Natural killer cell (primary cell): ENCODE data around the gene ADAMTS18. TPM values are rescaled to one million over a fixed set of nuclear protein-coding genes. Genes with fewer than 3 reads are reported as not detected.

Experiments
- ATAC-seq, 3 donors: fragments of 150-1000 bp in 2 of 3; fragments of 200-7000 bp in 1 of 3; cut with Tn5 transposase; 1 replicate in 1 of 3; 2 replicates in 2 of 3; pipeline ENCODE4 v1.10.0; 2021; ENCODE audit warnings: mild to moderate bottlenecking in 2 of 3, moderate library complexity in 2 of 3
- DNase-seq, 2 donors: peaks; one replicate each; pipeline versions ENCODE4 v3.0.0 to v3.0.0-alpha.2; 2013 to 2021; ENCODE audit warnings: mixed read lengths in 1 of 2
- H3K27ac ChIP-seq: one replicate; pipeline ENCODE4 v1.5.1; 2013; ENCODE audit warnings: mild to moderate bottlenecking, low read length
- H3K27me3 ChIP-seq: one replicate; pipeline ENCODE4 v1.6.1; 2013; ENCODE audit warnings: low read length; ENCODE audit not compliant: control insufficient read depth, insufficient read depth
- H3K36me3 ChIP-seq: one replicate; pipeline ENCODE4 v1.6.1; 2013; ENCODE audit warnings: low read length; ENCODE audit not compliant: control insufficient read depth, insufficient read depth
- H3K4me1 ChIP-seq: one replicate; pipeline ENCODE4 v1.6.1; 2013; ENCODE audit warnings: low read length; ENCODE audit not compliant: control insufficient read depth, insufficient read depth
- H3K4me3 ChIP-seq: one replicate; pipeline ENCODE4 v1.5.1; 2013; ENCODE audit warnings: low read length
- H3K9me3 ChIP-seq: one replicate; pipeline ENCODE4 v1.6.1; 2013; ENCODE audit warnings: low read length; ENCODE audit not compliant: control insufficient read depth, insufficient read depth
- H3K27ac Mint-ChIP-seq, 2 donors: one replicate each; pipeline ENCODE4 v1.8.0; 2022; ENCODE audit warnings: mild to moderate bottlenecking in 2 of 2, mixed read lengths in 2 of 2, moderate library complexity in 1 of 2
- H3K27me3 Mint-ChIP-seq, 2 donors: one replicate each; pipeline ENCODE4 v1.8.0; 2022; ENCODE audit warnings: low read depth in 2 of 2, mixed read lengths in 2 of 2
- H3K36me3 Mint-ChIP-seq: one replicate; pipeline ENCODE4 v1.8.0; 2022; ENCODE audit warnings: mixed read lengths
- H3K4me1 Mint-ChIP-seq, 2 donors: one replicate each; pipeline ENCODE4 v1.8.0; 2022; ENCODE audit warnings: mixed read lengths in 2 of 2
- H3K4me3 Mint-ChIP-seq: one replicate; pipeline ENCODE4 v1.8.0; 2022; ENCODE audit warnings: mild to moderate bottlenecking, moderate library complexity, mixed read lengths
- H3K9me3 Mint-ChIP-seq, 2 donors: one replicate each; pipeline ENCODE4 v1.8.0; 2022; ENCODE audit warnings: mixed read lengths in 2 of 2
- WGBS: methylation state at CpG from one replicate; pipeline ENCODE4 v1.1.7; 2013; ENCODE audit warnings: missing lambda C conversion rate; ENCODE audit not compliant: insufficient coverage; 5-methylcytosine and 5-hydroxymethylcytosine counted together
- intact Hi-C: fragments of 100-400 bp; cut with micrococcal nuclease; formaldehyde crosslinking; loops from one replicate; pipeline ENCODE4 v1.14.2; 2022
- total RNA-seq, 4 donors: library from RNA; stranded (reverse); fragments of 120-200 nt in 1 of 4; gene quantifications; one replicate each; pipeline versions ENCODE4 v1.2.3 to v1.2.4, GENCODE V29; 2013 to 2022
- TF ChIP-seq, protein P1 (sequence below): fragments of 200-600 bp; IDR thresholded peaks from one replicate; pipeline ENCODE4 v1.8.0; 2022; ENCODE audit warnings: antibody characterized with exemption

The ADAMTS18 gene
- total RNA-seq, 3 donors from 2014 or later (not counting 1 experiment from before 2014, with no cell fraction given) = not detected

- no peak overlapping the region for H3K27ac ChIP-seq
- H3K4me3 Mint-ChIP-seq = no peak overlapping the region
- WGBS = 62% methylated on average over 3 of the region's 3 CpGs
Observed at GRCh38 chr16:77462894-77463293, 28.1 kb upstream of the ADAMTS18 start.

DNA sequence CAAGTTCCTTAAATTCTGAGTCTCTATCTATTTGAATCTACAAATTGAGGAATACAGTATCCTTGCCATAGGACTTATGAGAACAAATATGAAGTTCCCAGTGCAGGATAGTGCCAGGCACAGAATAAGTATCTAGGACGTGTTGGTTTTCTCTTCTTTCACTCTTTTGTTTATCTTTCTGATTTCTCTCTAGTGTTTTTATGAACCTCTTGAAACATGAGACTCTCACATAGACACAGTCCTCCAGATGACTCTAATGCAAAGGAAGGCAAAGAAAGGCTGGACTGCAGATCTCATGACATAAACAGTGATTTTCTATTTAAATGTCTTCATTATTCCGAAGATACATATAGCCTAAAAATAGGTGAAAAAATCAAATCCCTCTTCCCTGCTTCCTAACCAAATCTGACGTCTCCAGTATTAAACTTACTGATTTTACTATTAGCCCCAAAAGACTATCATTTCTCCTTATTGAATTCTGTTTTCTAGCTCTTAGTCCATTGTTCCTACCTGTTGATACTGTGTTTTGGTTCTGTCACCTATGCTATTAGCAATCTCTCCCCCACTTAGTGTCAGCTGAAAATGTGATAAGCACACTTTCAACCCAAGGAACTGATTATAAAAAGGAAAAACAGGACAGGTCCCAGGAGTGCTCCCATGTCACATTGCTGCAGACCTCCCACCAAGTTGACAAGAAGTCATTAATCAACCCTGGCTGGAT, 24.9 kb upstream of the ADAMTS18 start:
- Mint-ChIP-seq H3K36me3 (no peaks in the 10 kb centered on the region), H3K4me3 (no peak overlapping the region), H3K27ac (no peak overlapping the region), H3K27me3 (peaks cover 6 to 8% of the 10 kb centered on the region in 2 donors), H3K4me1 (no peaks in the 10 kb centered on the region), H3K9me3 (no peaks in the 10 kb centered on the region)
- TF ChIP-seq, protein P1, sequence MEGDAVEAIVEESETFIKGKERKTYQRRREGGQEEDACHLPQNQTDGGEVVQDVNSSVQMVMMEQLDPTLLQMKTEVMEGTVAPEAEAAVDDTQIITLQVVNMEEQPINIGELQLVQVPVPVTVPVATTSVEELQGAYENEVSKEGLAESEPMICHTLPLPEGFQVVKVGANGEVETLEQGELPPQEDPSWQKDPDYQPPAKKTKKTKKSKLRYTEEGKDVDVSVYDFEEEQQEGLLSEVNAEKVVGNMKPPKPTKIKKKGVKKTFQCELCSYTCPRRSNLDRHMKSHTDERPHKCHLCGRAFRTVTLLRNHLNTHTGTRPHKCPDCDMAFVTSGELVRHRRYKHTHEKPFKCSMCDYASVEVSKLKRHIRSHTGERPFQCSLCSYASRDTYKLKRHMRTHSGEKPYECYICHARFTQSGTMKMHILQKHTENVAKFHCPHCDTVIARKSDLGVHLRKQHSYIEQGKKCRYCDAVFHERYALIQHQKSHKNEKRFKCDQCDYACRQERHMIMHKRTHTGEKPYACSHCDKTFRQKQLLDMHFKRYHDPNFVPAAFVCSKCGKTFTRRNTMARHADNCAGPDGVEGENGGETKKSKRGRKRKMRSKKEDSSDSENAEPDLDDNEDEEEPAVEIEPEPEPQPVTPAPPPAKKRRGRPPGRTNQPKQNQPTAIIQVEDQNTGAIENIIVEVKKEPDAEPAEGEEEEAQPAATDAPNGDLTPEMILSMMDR = no peak
- Histone ChIP-seq H3K27me3 (peaks cover 2% of the 10 kb centered on the region), H3K27ac (no peak overlapping the region), H3K9me3 (no peaks in the 10 kb centered on the region), H3K4me3 (no peak overlapping the region), H3K36me3 (no peaks in the 10 kb centered on the region), H3K4me1 (no peaks in the 10 kb centered on the region)
- 75% methylated on average over 3 of the region's 3 CpGs for WGBS
- DNase-seq = no peak
- ATAC-seq = no peak
- intact Hi-C loops = no loop called here

More at GRCh38 chr16:77462894-77463293, 28.1 kb upstream of the ADAMTS18 start:
- Histone ChIP-seq H3K36me3 (no peaks in the 10 kb centered on the region), H3K4me1 (no peaks in the 10 kb centered on the region), H3K4me3 (no peak overlapping the region), H3K27me3 (peaks cover 2% of the 10 kb centered on the region), H3K9me3 (no peaks in the 10 kb centered on the region)
- TF ChIP-seq, protein P1 = no peak
- ATAC-seq (no peak), DNase-seq (no peak)
- Mint-ChIP-seq H3K4me1 (no peaks in the 10 kb centered on the region), H3K27me3 (peaks cover 3 to 7% of the 10 kb centered on the region in 2 donors), H3K27ac (no peak overlapping the region), H3K9me3 (no peaks in the 10 kb centered on the region), H3K36me3 (no peaks in the 10 kb centered on the region)
- intact Hi-C loops = no loop called here

GRCh38 chr16:77457046-77457445, 22.2 kb upstream of the ADAMTS18 start:
- intact Hi-C loops = no loop called here
- Histone ChIP-seq H3K27ac (no peak overlapping the region), H3K4me1 (no peaks in the 10 kb centered on the region), H3K27me3 (peaks cover 2% of the 10 kb centered on the region), H3K36me3 (no peaks in the 10 kb centered on the region), H3K9me3 (no peaks in the 10 kb centered on the region), H3K4me3 (no peak overlapping the region)
- peaks cover 8 to 9% of the 10 kb centered on the region in 2 donors for H3K27me3 Mint-ChIP-seq
- DNase-seq (no peak), ATAC-seq (no peak)
- peaks cover 0 to 2% of the 10 kb centered on the region in 2 donors for H3K9me3 Mint-ChIP-seq
- WGBS = 69% methylated on average over 5 of the region's 5 CpGs
- TF ChIP-seq, protein P1 = no peak
- H3K27ac Mint-ChIP-seq = no peak overlapping the region
- no peaks in the 10 kb centered on the region for H3K36me3 Mint-ChIP-seq
- H3K4me1 Mint-ChIP-seq = no peaks in the 10 kb centered on the region
- H3K4me3 Mint-ChIP-seq = no peak overlapping the region

GRCh38 chr16:77452243-77452642, 17.4 kb upstream of the ADAMTS18 start:
- no peaks in the 10 kb centered on the region for H3K36me3 ChIP-seq
- no peaks in the 10 kb centered on the region for H3K36me3 Mint-ChIP-seq
- no peaks in the 10 kb centered on the region for H3K4me1 ChIP-seq
- H3K27ac ChIP-seq = no peak overlapping the region
- peaks cover 12 to 13% of the 10 kb centered on the region in 2 donors for H3K27me3 Mint-ChIP-seq
- H3K4me3 Mint-ChIP-seq = no peak overlapping the region
- no peaks in the 10 kb centered on the region for H3K4me1 Mint-ChIP-seq
- H3K9me3 Mint-ChIP-seq = peaks cover 0 to 2% of the 10 kb centered on the region in 2 donors
- intact Hi-C loops = no loop called here
- no peak overlapping the region for H3K4me3 ChIP-seq
- TF ChIP-seq, protein P1 = no peak
- H3K27me3 ChIP-seq = no peaks in the 10 kb centered on the region
- DNase-seq = no peak
- no peaks in the 10 kb centered on the region for H3K9me3 ChIP-seq
- H3K27ac Mint-ChIP-seq = no peak overlapping the region
- 93% methylated on average over 3 of the region's 3 CpGs for WGBS
- no peak for ATAC-seq
